GM21786 (cell line): ENCODE measurements around the gene KRTAP10-5.
"Not testable (repeated sequence)": the region's sequence is repeated elsewhere in the genome, so short reads cannot be mapped to it uniquely, and the experiment has no call there.

Source experiments
- ATAC-seq: cut with Tn5 transposase; IDR thresholded peaks from one replicate; pipeline ENCODE4 v1.9.1; 2021; ENCODE audit not compliant: unreplicated experiment

The KRTAP10-5 gene

GRCh38 chr21:44572959-44573583 is 7.3 kb downstream of the KRTAP10-5 start:
- no peak for ATAC-seq

GRCh38 chr21:44571844-44572782 is 8.3 kb downstream of the KRTAP10-5 start:
- no peak for ATAC-seq

GRCh38 chr21:44571296-44571695 is 9.1 kb downstream of the KRTAP10-5 start:
- no peak for ATAC-seq

GRCh38 chr21:44569861-44570517 is 10.4 kb downstream of the KRTAP10-5 start:
- ATAC-seq = no peak

- no peak for ATAC-seq
Measured at GRCh38 chr21:44568667-44569556, 11.5 kb downstream of the KRTAP10-5 start.

GRCh38 chr21:44568261-44568660 is 12.1 kb downstream of the KRTAP10-5 start:
- no peak for ATAC-seq

GRCh38 chr21:44567481-44568171 is 12.8 kb downstream of the KRTAP10-5 start:
- ATAC-seq = no peak

- no peak for ATAC-seq
Measured at GRCh38 chr21:44566403-44566802, 14.0 kb downstream of the KRTAP10-5 start.

- ATAC-seq = no peak
Measured at GRCh38 chr21:44564886-44565598, 15.4 kb downstream of the KRTAP10-5 start.

GRCh38 chr21:44564099-44564498 is 16.3 kb downstream of the KRTAP10-5 start:
- no peak for ATAC-seq

GRCh38 chr21:44558695-44559094 is 21.7 kb downstream of the KRTAP10-5 start, which contains the start of gene KRTAP10-3:
Gene KRTAP10-3, minus strand, starts transcription at chr21:44558795. Its CDS starts 80 bp downstream, at chr21:44558715.
- no peak for ATAC-seq

- ATAC-seq = not testable (repeated sequence)
Measured at GRCh38 chr21:44558329-44558675, 22.1 kb downstream of the KRTAP10-5 start.

GRCh38 chr21:44557491-44558328 is 22.7 kb downstream of the KRTAP10-5 start:
- no peak for ATAC-seq

- ATAC-seq = no peak
Measured at GRCh38 chr21:44556879-44557278, 23.5 kb downstream of the KRTAP10-5 start.

GRCh38 chr21:44555200-44555875 is 25.1 kb downstream of the KRTAP10-5 start:
- no peak for ATAC-seq

- no peak for ATAC-seq
Measured at GRCh38 chr21:44552681-44553080, 27.7 kb downstream of the KRTAP10-5 start.

- ATAC-seq = no peak
Measured at GRCh38 chr21:44552136-44552535, 28.3 kb downstream of the KRTAP10-5 start.
